Measurements from ENCODE around the gene GATA2. TPM values are rescaled to one million over a fixed set of nuclear protein-coding genes. Genes with fewer than 3 reads are reported as not detected.
A peak's percentile ranks its signal among the peaks of the same experiment; 100 is the strongest.

GATA2 gene
- total and polyA plus RNA-seq, 2 of the 13 experiments (the other 11 are each of a cell fraction or from before 2014, with no cell fraction given), result 3.5 to 6.2 TPM

DNA sequence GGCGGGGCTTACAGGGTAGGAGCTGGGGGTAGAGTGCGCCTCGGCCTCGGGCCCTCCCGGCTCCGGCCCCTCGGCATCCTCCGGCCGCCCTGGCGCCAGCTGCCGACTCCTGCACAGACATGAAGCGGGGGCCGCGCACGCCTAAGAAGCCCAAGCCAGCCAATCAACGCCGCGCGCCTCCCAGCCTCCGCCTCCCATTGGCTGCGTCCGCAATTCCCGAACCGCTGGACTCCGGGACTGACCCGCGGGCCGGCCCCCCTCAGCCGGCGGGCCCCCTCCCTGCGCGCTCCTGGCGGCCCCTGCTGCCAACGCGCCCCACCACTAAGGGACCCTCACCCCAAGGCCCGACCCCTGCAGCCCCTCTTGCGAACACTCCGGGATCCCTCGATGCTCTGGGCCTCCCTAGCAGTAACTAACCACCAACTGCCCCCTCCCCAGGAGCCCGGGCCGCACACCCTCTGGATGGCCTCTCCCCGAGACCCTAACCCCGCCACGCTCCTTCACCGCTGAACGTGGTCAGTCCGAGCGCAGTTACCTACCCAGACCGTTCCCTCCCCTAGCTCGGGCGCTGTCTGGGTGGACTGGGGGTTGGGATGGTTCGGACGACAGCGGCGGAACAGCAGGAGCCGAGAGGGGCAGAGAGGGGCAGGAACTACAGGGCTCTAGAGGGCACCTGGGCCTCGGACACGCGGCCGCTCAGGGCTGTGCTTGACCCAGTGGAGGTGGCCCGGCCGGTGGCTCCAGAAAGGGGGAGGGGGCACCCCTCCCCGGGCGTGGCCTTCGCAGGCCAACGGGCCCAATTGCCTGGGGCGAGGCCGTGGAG, 5.0 kb downstream of the GATA2 start (continued):
- TF ChIP-seq, protein P1, sequence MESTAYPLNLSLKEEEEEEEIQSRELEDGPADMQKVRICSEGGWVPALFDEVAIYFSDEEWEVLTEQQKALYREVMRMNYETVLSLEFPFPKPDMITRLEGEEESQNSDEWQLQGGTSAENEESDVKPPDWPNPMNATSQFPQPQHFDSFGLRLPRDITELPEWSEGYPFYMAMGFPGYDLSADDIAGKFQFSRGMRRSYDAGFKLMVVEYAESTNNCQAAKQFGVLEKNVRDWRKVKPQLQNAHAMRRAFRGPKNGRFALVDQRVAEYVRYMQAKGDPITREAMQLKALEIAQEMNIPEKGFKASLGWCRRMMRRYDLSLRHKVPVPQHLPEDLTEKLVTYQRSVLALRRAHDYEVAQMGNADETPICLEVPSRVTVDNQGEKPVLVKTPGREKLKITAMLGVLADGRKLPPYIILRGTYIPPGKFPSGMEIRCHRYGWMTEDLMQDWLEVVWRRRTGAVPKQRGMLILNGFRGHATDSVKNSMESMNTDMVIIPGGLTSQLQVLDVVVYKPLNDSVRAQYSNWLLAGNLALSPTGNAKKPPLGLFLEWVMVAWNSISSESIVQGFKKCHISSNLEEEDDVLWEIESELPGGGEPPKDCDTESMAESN (CRISPR knock-in tag; conservative IDR thresholded peaks at IDR 0.05), result 0 out of 2 replicates have a peak, but pooled peaks have one; percentile 41
- TF ChIP-seq SALL2 (CRISPR knock-in tag; IDR thresholded peaks at IDR 0.05), result no peak
- TF ChIP-seq, protein P2, sequence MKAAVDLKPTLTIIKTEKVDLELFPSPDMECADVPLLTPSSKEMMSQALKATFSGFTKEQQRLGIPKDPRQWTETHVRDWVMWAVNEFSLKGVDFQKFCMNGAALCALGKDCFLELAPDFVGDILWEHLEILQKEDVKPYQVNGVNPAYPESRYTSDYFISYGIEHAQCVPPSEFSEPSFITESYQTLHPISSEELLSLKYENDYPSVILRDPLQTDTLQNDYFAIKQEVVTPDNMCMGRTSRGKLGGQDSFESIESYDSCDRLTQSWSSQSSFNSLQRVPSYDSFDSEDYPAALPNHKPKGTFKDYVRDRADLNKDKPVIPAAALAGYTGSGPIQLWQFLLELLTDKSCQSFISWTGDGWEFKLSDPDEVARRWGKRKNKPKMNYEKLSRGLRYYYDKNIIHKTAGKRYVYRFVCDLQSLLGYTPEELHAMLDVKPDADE (CRISPR knock-in tag; IDR thresholded peaks at IDR 0.05), result no peak
- TF ChIP-seq, protein P3, sequence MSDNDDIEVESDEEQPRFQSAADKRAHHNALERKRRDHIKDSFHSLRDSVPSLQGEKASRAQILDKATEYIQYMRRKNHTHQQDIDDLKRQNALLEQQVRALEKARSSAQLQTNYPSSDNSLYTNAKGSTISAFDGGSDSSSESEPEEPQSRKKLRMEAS (IDR thresholded peaks at IDR 0.05), result peak; percentile 70
- no peak; the same call in 1 of the 2 replicates for TF ChIP-seq ZNF589 (CRISPR knock-in tag; conservative IDR thresholded peaks at IDR 0.05)
- no peak for TF ChIP-seq ATM (IDR thresholded peaks at IDR 0.05; ENCODE audit: borderline replicate concordance)
- TF ChIP-seq KDM1A (CRISPR knock-in tag; IDR thresholded peaks at IDR 0.05), result no peak
- TF ChIP-seq ZSCAN9 (CRISPR knock-in tag; IDR thresholded peaks at IDR 0.05; ENCODE audit: borderline replicate concordance), result no peak; the same call in 1 of the 2 replicates
- TF ChIP-seq ZNF549 (CRISPR knock-in tag; IDR thresholded peaks at IDR 0.05), result no peak
- TF ChIP-seq, protein P4, sequence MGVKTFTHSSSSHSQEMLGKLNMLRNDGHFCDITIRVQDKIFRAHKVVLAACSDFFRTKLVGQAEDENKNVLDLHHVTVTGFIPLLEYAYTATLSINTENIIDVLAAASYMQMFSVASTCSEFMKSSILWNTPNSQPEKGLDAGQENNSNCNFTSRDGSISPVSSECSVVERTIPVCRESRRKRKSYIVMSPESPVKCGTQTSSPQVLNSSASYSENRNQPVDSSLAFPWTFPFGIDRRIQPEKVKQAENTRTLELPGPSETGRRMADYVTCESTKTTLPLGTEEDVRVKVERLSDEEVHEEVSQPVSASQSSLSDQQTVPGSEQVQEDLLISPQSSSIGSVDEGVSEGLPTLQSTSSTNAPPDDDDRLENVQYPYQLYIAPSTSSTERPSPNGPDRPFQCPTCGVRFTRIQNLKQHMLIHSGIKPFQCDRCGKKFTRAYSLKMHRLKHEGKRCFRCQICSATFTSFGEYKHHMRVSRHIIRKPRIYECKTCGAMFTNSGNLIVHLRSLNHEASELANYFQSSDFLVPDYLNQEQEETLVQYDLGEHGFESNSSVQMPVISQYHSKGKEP (CRISPR knock-in tag; IDR thresholded peaks at IDR 0.05), result no peak
- no peak for TF ChIP-seq SATB2 (CRISPR knock-in tag; IDR thresholded peaks at IDR 0.05)
- TF ChIP-seq MED1 (CRISPR knock-in tag; IDR thresholded peaks at IDR 0.05), result peak; percentile 45; the same call in 1 of the 2 replicates
- TF ChIP-seq MED13 (CRISPR knock-in tag; IDR thresholded peaks at IDR 0.05), result no peak
- TF ChIP-seq, protein P5, sequence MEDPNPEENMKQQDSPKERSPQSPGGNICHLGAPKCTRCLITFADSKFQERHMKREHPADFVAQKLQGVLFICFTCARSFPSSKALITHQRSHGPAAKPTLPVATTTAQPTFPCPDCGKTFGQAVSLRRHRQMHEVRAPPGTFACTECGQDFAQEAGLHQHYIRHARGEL (CRISPR knock-in tag; IDR thresholded peaks at IDR 0.05), result 0 out of 2 replicates have a peak, but pooled peaks have one; percentile 20
- TF ChIP-seq ZNF24 (IDR thresholded peaks at IDR 0.05), result no peak
- no peak for TF ChIP-seq SNAI1 (CRISPR knock-in tag; IDR thresholded peaks at IDR 0.05; ENCODE audit: borderline replicate concordance)
- no peak for TF ChIP-seq ZNF766 (CRISPR knock-in tag; IDR thresholded peaks at IDR 0.05; ENCODE audit: borderline replicate concordance)
- TF ChIP-seq ZNF205 (CRISPR knock-in tag; IDR thresholded peaks at IDR 0.05), result no peak; the same call in 1 of the 2 replicates
- TF ChIP-seq, protein P6, sequence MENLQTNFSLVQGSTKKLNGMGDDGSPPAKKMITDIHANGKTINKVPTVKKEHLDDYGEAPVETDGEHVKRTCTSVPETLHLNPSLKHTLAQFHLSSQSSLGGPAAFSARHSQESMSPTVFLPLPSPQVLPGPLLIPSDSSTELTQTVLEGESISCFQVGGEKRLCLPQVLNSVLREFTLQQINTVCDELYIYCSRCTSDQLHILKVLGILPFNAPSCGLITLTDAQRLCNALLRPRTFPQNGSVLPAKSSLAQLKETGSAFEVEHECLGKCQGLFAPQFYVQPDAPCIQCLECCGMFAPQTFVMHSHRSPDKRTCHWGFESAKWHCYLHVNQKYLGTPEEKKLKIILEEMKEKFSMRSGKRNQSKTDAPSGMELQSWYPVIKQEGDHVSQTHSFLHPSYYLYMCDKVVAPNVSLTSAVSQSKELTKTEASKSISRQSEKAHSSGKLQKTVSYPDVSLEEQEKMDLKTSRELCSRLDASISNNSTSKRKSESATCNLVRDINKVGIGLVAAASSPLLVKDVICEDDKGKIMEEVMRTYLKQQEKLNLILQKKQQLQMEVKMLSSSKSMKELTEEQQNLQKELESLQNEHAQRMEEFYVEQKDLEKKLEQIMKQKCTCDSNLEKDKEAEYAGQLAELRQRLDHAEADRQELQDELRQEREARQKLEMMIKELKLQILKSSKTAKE (CRISPR knock-in tag; IDR thresholded peaks at IDR 0.05; ENCODE audit: borderline replicate concordance), result peak; percentile 35; the same call in 1 of the 2 replicates
- no peak for TF ChIP-seq ZNF577 (CRISPR knock-in tag; IDR thresholded peaks at IDR 0.05; ENCODE audit: borderline replicate concordance, low read depth)
